OCI-LY7 (cell line): Measurements from ENCODE around the gene ANKRD13A. TPM values are rescaled to one million over a fixed set of nuclear protein-coding genes. Genes with fewer than 3 reads are reported as not detected.

Experiments
- BruUV-seq: library from RNA; stranded (reverse); fragments of 400-500 nt; replicated peaks from 2 replicates; lab custom pipeline; 2021; lab: Mats Ljungman, UMichigan
- CTCF ChIA-PET: fragments of 300-600 bp; sonication (Branson Sonifier 250); formaldehyde crosslinking; loops from one replicate; lab custom pipeline; 2022; ENCODE audit warnings: antibody characterized with exemption; ENCODE audit not compliant: unreplicated experiment; lab: Charles Lee
- POLR2A ChIA-PET: fragments of 300-600 bp; sonication (Branson Sonifier 250); formaldehyde crosslinking; loops from one replicate; lab custom pipeline; 2022; ENCODE audit warnings: antibody characterized with exemption; lab: Charles Lee
- DNase-seq: peaks from one replicate; pipeline ENCODE4 v3.0.0-alpha.2; 2015; ENCODE audit warnings: low spot score
- H2AFZ ChIP-seq: fragments of 200-600 bp; sonication (generic), shearing (Covaris generic); 2 replicates; pipeline ENCODE4 v1.6.1; 2014; ENCODE audit warnings: mild to moderate bottlenecking, antibody characterized with exemption, low read length, moderate library complexity
- H3K27ac ChIP-seq: fragments of 200-600 bp; sonication (generic); 2 replicates; pipeline ENCODE4 v1.5.1; 2014; ENCODE audit warnings: mixed run types, low read depth, mild to moderate bottlenecking, moderate library complexity, low read length, inconsistent platforms; ENCODE audit not compliant: poor library complexity, severe bottlenecking
- H3K36me3 ChIP-seq: fragments of 200-600 bp; sonication (generic); 2 replicates; pipeline ENCODE4 v1.6.1; 2014; ENCODE audit warnings: mild to moderate bottlenecking, antibody characterized with exemption, low read length, moderate library complexity, mixed read lengths; ENCODE audit not compliant: insufficient read depth
- H3K4me1 ChIP-seq: fragments of 200-600 bp; sonication (generic); 2 replicates; pipeline ENCODE4 v1.5.1; 2014; ENCODE audit warnings: mild to moderate bottlenecking, low read length; ENCODE audit not compliant: insufficient read depth, poor library complexity, severe bottlenecking
- H3K4me2 ChIP-seq: fragments of 200-600 bp; sonication (generic); 2 replicates; pipeline ENCODE4 v1.6.1; 2014; ENCODE audit warnings: mild to moderate bottlenecking, low read length
- H3K4me3 ChIP-seq: fragments of 200-600 bp; sonication (generic); 2 replicates; pipeline ENCODE4 v1.5.1; 2014; ENCODE audit warnings: mild to moderate bottlenecking, low read depth, low read length; ENCODE audit not compliant: poor library complexity, severe bottlenecking
- H3K79me2 ChIP-seq: fragments of 200-600 bp; sonication (generic); 2 replicates; pipeline ENCODE4 v1.6.1; 2016; ENCODE audit warnings: low read depth, mild to moderate bottlenecking, low read length, moderate library complexity, mixed read lengths; ENCODE audit not compliant: insufficient read depth
- H3K9me2 ChIP-seq: fragments of 200-600 bp; sonication (generic); 2 replicates; pipeline ENCODE4 v1.6.1; 2016; ENCODE audit warnings: mild to moderate bottlenecking, low read length, mixed read lengths; ENCODE audit not compliant: insufficient read depth
- H3K9me3 ChIP-seq: fragments of 200-600 bp; sonication (generic); 2 replicates; pipeline ENCODE4 v1.6.1; 2014; ENCODE audit warnings: mild to moderate bottlenecking, mixed run types, low read length, mixed read lengths
- H4K20me1 ChIP-seq: fragments of 200-600 bp; sonication (generic); 2 replicates; pipeline ENCODE4 v1.6.1; 2014; ENCODE audit warnings: mild to moderate bottlenecking, antibody characterized with exemption, low read length, moderate library complexity, mixed read lengths; ENCODE audit not compliant: insufficient read depth
- CTCF ChIP-seq: fragments of 200-600 bp; sonication (generic); conservative IDR thresholded peaks from 2 replicates; pipeline ENCODE4 v1.5.1; 2014; ENCODE audit warnings: mild to moderate bottlenecking, antibody characterized with exemption, low read length, moderate library complexity, mixed read lengths
- EZH2phosphoT487 ChIP-seq: fragments of 200-600 bp; sonication (generic); IDR thresholded peaks from 2 replicates; pipeline ENCODE4 v1.6.1; 2018; ENCODE audit warnings: low read depth, borderline replicate concordance, mild to moderate bottlenecking, mixed run types, antibody characterized with exemption, low read length, moderate library complexity, mixed read lengths
- intact Hi-C: fragments of 100-400 bp; cut with micrococcal nuclease; formaldehyde crosslinking; loops from one replicate; pipeline ENCODE4 v1.10.0; 2022; ENCODE audit not compliant: unreplicated experiment
- small RNA-seq: library from RNA; depleted of rRNA; stranded (forward); fragments of <200 nt; gene quantifications from one replicate; pipeline ENCODE3, GENCODE V24; 2014
- total RNA-seq, 2 experiments: library from RNA; depleted of rRNA in 1 of 2; stranded (reverse); fragments of >200 nt in 1 of 2; shearing (Covaris generic) in 1 of 2; gene quantifications; 2 replicates each; pipeline ENCODE4 v1.2.3, GENCODE V29; 2014 to 2022

The ANKRD13A gene
- total RNA-seq, 2 experiments from 2014 or later = 140 to 216 TPM

- intact Hi-C loops = no loop called here
- CTCF ChIA-PET = no interaction called here
These were observed 89.7 kb downstream of the ANKRD13A start for GRCh38 chr12:110088936-110089335.

More at GRCh38 chr12:110088936-110089335, 89.7 kb downstream of the ANKRD13A start:
- Histone ChIP-seq H2AFZ (no peak overlapping the region), H3K4me3 (no peak overlapping the region), H3K9me2 (no peaks in the 10 kb centered on the region), H3K36me3 (no peaks in the 10 kb centered on the region), H4K20me1 (no peaks in the 10 kb centered on the region), H3K79me2 (no peaks in the 10 kb centered on the region), H3K9me3 (no peaks in the 10 kb centered on the region), H3K4me1 (no peaks in the 10 kb centered on the region), H3K27ac (no peak overlapping the region), H3K4me2 (no peak overlapping the region)
- POLR2A ChIA-PET = interaction anchor here (0.5 to 0.6 kb wide), 2 partner anchors 293 to 316 kb away, joined by 4 to 6 read pairs; no protein-coding TSS in a partner anchor
- no peak for TF ChIP-seq CTCF
- no peak for TF ChIP-seq EZH2phosphoT487
- no peak for DNase-seq
- BruUV-seq = no TSS peak

Small RNA genes lying within 50 kb of the gene (small RNA-seq; reads per million reads assigned to genes)
- not detected for gene AC007546.2

Other genes with a start within 250 kb of the ANKRD13A start
- 2.1 TPM in 1 of 2 replicates, not detected in the other for gene TRPV4, start 166.0 kb upstream of the ANKRD13A start, total RNA-seq (2014; rRNA removed; shearing (Covaris generic))
- gene TRPV4, start 166.0 kb upstream of the ANKRD13A start, total RNA-seq (2022) = not detected in 2 replicates
- gene GLTP, start 118.9 kb upstream of the ANKRD13A start, total RNA-seq (2014; rRNA removed; shearing (Covaris generic)) = 18.6 and 24.0 TPM in 2 replicates
- gene GLTP, start 118.9 kb upstream of the ANKRD13A start, total RNA-seq (2022) = 27.1 and 27.3 TPM in 2 replicates
- 13.3 and 15.0 TPM in 2 replicates for gene TCHP, start 99.2 kb upstream of the ANKRD13A start, total RNA-seq (2014; rRNA removed; shearing (Covaris generic))
- gene TCHP, start 99.2 kb upstream of the ANKRD13A start, total RNA-seq (2022) = 28.2 and 29.8 TPM in 2 replicates
- gene GIT2, start 3.1 kb upstream of the ANKRD13A start, total RNA-seq (2014; rRNA removed; shearing (Covaris generic)) = 57.1 and 60.6 TPM in 2 replicates
- 123 and 124 TPM in 2 replicates for gene GIT2, start 3.1 kb upstream of the ANKRD13A start, total RNA-seq (2022)
- gene C12orf76, start 49.1 kb downstream of the ANKRD13A start, total RNA-seq (2014; rRNA removed; shearing (Covaris generic)) = 17.0 and 24.4 TPM in 2 replicates
- 24.1 and 36.6 TPM in 2 replicates for gene C12orf76, start 49.1 kb downstream of the ANKRD13A start, total RNA-seq (2022)
- gene IFT81, start 124.9 kb downstream of the ANKRD13A start, total RNA-seq (2014; rRNA removed; shearing (Covaris generic)) = 5.6 and 7.2 TPM in 2 replicates
- 8.4 and 9.8 TPM in 2 replicates for gene IFT81, start 124.9 kb downstream of the ANKRD13A start, total RNA-seq (2022)